ENCODE measurements around the gene FAM241B. TPM values are rescaled to one million over a fixed set of nuclear protein-coding genes. Genes with fewer than 3 reads are reported as not detected.

Gene FAM241B
- total RNA-seq, 1 donor from 2014 or later = 5.0 TPM

DNA sequence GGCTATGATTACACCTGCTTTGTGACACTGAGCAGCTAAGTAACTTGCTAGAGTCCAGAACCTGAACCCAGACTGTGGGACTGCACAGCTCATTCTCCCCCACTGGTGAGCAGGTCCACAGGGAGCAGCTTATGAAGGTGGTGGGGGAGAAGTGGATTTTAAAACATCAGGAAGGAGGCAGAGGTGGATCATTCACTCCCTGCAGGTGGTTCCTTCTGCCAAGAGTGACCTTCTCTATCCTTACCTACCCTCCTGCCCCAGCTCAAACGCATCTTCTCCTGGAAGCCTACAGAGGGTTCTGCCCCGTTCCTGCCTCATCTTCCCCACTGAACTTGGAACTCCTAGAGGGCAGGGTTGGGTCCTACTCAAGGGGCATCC is 539 bp upstream of the FAM241B start:
- Histone ChIP-seq H3K4me1 (peaks cover 15% of the 10 kb centered on the region), H3K27me3 (ENCODE audit: low read depth) (no peaks in the 10 kb centered on the region), H3K36me3 (no peaks in the 10 kb centered on the region), H3K9me3 (no peaks in the 10 kb centered on the region), H3K27ac (no peak overlapping the region), H3K4me3 (peak overlapping the region; percentile 66)
- DNase-seq (no peak), ATAC-seq (peak in 1 of 2 donors; percentile 3)
- intact Hi-C loops (cut with DNase I) = no loop called here
- no peak for TF ChIP-seq CTCF (IDR thresholded peaks at IDR 0.05)

GRCh38 chr10:69630651-69631400 is 779 bp downstream of the FAM241B start:
- intact Hi-C loops (cut with DNase I) = no loop called here
- ATAC-seq = peak; percentile 15 to 19
- Histone ChIP-seq H3K4me3 (peak overlapping the region; percentile 66), H3K36me3 (no peaks in the 10 kb centered on the region), H3K9me3 (no peaks in the 10 kb centered on the region), H3K27me3 (ENCODE audit: low read depth) (no peaks in the 10 kb centered on the region), H3K4me1 (peaks cover 15% of the 10 kb centered on the region), H3K27ac (peak overlapping the region; percentile 3)
- TF ChIP-seq CTCF (IDR thresholded peaks at IDR 0.05) = no peak
- no peak for DNase-seq

- TF ChIP-seq CTCF (IDR thresholded peaks at IDR 0.05) = no peak
- no peaks in the 10 kb centered on the region for H3K36me3 ChIP-seq
- ATAC-seq (no peak), DNase-seq (no peak)
- H3K27me3 ChIP-seq (ENCODE audit: low read depth) = no peaks in the 10 kb centered on the region
- H3K27ac ChIP-seq = no peak overlapping the region
- no peaks in the 10 kb centered on the region for H3K9me3 ChIP-seq
- H3K4me1 ChIP-seq = peaks cover 15% of the 10 kb centered on the region
- no peak overlapping the region for H3K4me3 ChIP-seq
- intact Hi-C loops (cut with DNase I) = no loop called here
These were observed 1.5 kb downstream of the FAM241B start for GRCh38 chr10:69631566-69631965.

GRCh38 chr10:69632516-69633199 is 2.6 kb downstream of the FAM241B start:
- intact Hi-C loops (cut with DNase I) = no loop called here
- Histone ChIP-seq H3K27me3 (ENCODE audit: low read depth) (no peaks in the 10 kb centered on the region), H3K36me3 (no peaks in the 10 kb centered on the region), H3K4me1 (peaks cover 15% of the 10 kb centered on the region), H3K9me3 (no peaks in the 10 kb centered on the region), H3K27ac (no peak overlapping the region), H3K4me3 (no peak overlapping the region)
- ATAC-seq = no peak
- DNase-seq = no peak
- no peak for TF ChIP-seq CTCF (IDR thresholded peaks at IDR 0.05)

DNA sequence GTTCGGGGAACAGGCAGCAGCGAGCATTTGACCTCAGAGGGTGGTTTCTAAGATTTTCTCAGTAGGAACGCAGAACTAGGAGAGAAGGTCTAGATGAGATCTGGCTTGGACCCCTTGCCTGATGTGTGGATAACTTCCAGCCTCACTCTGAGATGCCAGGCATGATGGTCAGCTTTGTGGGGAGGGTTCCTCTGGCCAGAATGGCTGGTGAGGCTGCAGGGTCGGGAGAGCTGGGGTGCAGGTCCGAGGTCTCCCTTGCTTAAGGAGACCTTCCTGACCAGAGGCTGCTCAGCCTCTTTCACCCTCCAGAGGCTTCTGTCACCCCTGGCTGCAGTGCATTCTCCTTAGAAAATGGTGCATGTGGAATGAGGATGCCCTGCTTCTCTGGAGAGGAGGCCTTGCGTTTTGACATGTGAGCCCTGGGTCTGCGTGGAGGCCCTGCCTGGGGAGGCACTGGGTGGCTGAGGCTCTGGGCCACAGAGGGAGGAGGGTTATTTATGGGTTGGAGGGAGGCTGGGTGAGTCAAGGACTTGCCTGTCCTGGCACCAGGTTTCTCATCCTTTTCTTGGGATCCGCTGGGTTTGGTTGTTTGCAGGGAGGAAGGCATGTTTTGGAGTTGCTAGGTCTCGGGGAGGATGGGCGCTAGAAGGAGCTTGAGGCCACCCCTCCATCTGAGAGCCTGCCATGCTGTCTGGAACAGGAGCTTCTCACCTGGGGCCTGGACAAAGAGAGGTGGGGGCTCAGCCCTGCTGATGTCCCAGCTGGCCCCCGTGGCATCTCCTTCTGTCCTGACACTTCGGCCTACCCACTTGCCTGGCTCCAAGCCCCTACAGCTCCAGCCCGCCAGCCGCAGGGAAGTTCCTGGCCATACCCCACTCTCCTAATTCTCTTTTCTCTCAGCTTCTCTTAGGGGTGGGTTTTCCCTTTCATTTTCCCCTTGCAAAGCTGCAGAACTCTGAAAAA is 3.9 kb downstream of the FAM241B start:
- Histone ChIP-seq H3K4me3 (no peak overlapping the region), H3K36me3 (no peaks in the 10 kb centered on the region), H3K27ac (no peak overlapping the region), H3K9me3 (no peaks in the 10 kb centered on the region), H3K27me3 (ENCODE audit: low read depth) (no peaks in the 10 kb centered on the region), H3K4me1 (peaks cover 15% of the 10 kb centered on the region)
- DNase-seq (no peak), ATAC-seq (no peak)
- intact Hi-C loops (cut with DNase I) = no loop called here
- no peak for TF ChIP-seq CTCF (IDR thresholded peaks at IDR 0.05)

All from lower lobe of right lung (tissue), 2 donors.